Skeletal muscle tissue (tissue), 4 donors: ENCODE results near the gene RPL31. TPM values are rescaled to one million over a fixed set of nuclear protein-coding genes. Genes with fewer than 3 reads are reported as not detected.

ENCODE experiments used
- H3K27ac ChIP-seq: one replicate; pipeline ENCODE4 v1.7.0; 2013; ENCODE audit warnings: mild to moderate bottlenecking, low read depth, low read length, inconsistent platforms
- H3K27me3 ChIP-seq, 3 donors: one replicate each; pipeline ENCODE4 v1.7.0; 2013; ENCODE audit warnings: low read length in 3 of 3; ENCODE audit not compliant: control insufficient read depth in 3 of 3, insufficient read depth in 3 of 3
- H3K36me3 ChIP-seq, 3 donors: one replicate each; pipeline ENCODE4 v1.7.0; 2013; ENCODE audit warnings: low read length in 3 of 3; ENCODE audit not compliant: control insufficient read depth in 3 of 3, insufficient read depth in 3 of 3
- H3K4me1 ChIP-seq, 3 donors: one replicate each; pipeline ENCODE4 v1.7.0; 2013; ENCODE audit warnings: low read length in 3 of 3, mild to moderate bottlenecking in 3 of 3; ENCODE audit not compliant: control insufficient read depth in 3 of 3, insufficient read depth in 3 of 3
- H3K4me3 ChIP-seq, 3 donors: one replicate each; pipeline ENCODE4 v1.7.0; 2013; ENCODE audit warnings: low read length in 3 of 3
- H3K9ac ChIP-seq, 3 donors: one replicate each; pipeline ENCODE4 v1.7.0; 2013; ENCODE audit warnings: low read length in 3 of 3, mild to moderate bottlenecking in 3 of 3, moderate library complexity in 2 of 3, low read depth in 1 of 3
- H3K9me3 ChIP-seq, 3 donors: one replicate each; pipeline ENCODE4 v1.7.0; 2013; ENCODE audit warnings: low read length in 3 of 3; ENCODE audit not compliant: control insufficient read depth in 3 of 3
- total RNA-seq: library from RNA; depleted of rRNA; stranded (reverse); fragments of >200 nt; gene quantifications from one replicate; pipeline ENCODE4 v1.2.3, GENCODE V29; 2014
- donor health status: Osteomylitis.

RPL31 gene
- total RNA-seq, 1 donor from 2014 or later = 1,432 TPM

DNA sequence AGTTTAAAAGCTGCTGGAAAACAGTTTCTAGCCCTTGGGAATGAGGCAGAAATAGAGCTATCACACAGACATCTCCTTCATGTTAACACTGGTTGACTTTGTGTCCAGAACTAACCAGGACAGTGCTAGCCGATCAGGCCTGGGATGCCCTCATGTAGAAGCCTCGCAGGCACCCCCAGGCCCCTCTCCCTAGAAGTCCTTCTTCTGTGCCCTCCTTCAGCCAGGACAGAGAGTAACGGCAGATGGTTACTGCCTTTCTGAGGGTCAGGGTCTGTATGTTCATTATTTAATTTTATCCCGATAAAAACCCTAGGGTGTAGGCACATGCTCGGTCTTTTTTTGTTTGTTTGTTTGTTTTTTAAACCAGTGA, 10.7 kb upstream of the RPL31 start:
- Histone ChIP-seq H3K4me1 (no peaks in the 10 kb centered on the region), H3K36me3 (peaks cover 26 to 34% (median 27%) of the 10 kb centered on the region in 3 donors), H3K9me3 (no peaks in the 10 kb centered on the region), H3K9ac (no peak overlapping the region), H3K27me3 (no peaks in the 10 kb centered on the region), H3K4me3 (no peak overlapping the region), H3K27ac (no peak overlapping the region)

DNA sequence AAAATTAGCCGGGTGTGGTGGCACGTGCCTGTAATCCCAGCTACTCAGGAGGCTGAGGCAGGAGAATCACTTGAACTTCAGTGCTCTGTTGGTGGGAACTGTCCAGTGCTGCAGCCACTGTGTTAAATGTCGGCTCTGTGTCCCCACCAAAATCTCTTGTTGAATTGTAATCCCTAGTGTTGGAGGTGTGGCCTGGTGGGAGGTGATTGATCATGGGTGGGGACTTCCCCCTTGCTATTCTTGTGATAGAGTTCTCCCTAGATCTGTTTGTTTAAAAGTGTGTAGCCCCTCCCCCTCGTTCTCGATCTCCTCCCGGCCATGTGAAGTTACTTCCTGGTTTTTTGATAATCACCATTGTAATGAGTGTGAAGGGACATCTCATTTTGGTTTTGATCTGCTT, 9.8 kb upstream of the RPL31 start:
- H3K9me3 ChIP-seq = no peaks in the 10 kb centered on the region
- H3K4me1 ChIP-seq = no peaks in the 10 kb centered on the region
- H3K9ac ChIP-seq = no peak overlapping the region
- H3K27ac ChIP-seq = no peak overlapping the region
- H3K27me3 ChIP-seq = no peaks in the 10 kb centered on the region
- peaks cover 26 to 34% (median 27%) of the 10 kb centered on the region in 3 donors for H3K36me3 ChIP-seq
- H3K4me3 ChIP-seq = no peak overlapping the region

DNA sequence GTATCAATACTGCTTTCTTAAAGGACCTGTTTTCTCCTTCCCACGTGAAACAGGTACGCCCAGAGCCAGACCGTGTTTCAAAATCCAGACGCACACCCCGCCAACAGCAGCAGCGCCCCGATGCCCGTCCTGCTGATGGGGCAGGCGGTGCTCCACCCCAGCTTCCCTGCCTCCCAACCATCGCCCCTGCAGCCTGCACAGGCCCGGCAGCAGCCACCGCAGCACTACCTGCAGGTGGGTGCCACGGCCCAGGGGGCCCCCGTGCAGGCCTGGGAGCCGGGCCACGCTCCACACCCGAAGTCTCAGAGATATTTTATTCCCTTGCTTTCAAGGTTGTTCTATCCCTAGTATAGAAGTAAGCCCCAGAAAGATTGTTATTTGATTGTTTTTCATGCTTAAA, 8.8 kb upstream of the RPL31 start:
- H3K27ac ChIP-seq = no peak overlapping the region
- H3K4me3 ChIP-seq = no peak overlapping the region
- H3K4me1 ChIP-seq = no peaks in the 10 kb centered on the region
- H3K9me3 ChIP-seq = no peaks in the 10 kb centered on the region
- no peak overlapping the region for H3K9ac ChIP-seq
- H3K27me3 ChIP-seq = no peaks in the 10 kb centered on the region
- peaks cover 20 to 25% (median 21%) of the 10 kb centered on the region in 3 donors for H3K36me3 ChIP-seq

DNA sequence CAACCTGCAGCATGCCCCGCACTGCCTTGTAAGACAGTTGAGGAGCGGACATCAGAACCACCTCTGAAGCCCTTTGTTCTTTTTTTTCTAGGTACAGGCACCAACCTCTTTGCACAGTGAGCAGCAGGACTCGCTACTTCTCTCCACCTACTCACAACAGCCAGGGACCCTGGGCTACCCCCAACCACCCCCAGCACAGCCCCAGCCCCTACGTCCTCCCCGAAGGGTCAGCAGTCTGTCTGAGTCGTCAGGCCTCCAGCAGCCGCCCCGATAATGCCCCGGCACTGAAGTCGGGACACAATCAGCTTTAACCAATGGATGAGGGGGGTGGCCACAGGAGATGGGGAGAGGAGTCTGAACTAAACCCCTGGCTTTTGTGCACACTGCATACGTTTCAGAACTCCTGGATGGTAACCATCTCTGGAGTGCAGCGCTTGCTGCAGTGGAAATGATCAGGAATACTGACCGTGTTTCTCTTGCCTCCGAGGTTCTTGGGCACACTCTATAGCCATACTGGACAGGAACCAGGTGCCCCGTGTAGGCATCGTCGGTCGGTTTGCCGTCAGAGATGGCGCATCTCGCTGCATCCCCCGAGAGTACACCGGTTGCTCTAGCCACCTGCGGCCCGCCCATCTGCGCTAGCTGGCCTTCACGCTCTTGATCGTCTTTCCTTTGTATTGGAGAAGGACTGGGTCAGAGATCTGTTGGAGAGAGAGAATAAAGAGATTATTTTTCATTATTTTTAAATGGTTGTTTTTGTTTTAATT, 6.6 kb upstream of the RPL31 start:
- Histone ChIP-seq H3K27me3 (no peaks in the 10 kb centered on the region), H3K27ac (no peak overlapping the region), H3K36me3 (peaks cover 18 to 24% (median 18%) of the 10 kb centered on the region in 3 donors)

DNA sequence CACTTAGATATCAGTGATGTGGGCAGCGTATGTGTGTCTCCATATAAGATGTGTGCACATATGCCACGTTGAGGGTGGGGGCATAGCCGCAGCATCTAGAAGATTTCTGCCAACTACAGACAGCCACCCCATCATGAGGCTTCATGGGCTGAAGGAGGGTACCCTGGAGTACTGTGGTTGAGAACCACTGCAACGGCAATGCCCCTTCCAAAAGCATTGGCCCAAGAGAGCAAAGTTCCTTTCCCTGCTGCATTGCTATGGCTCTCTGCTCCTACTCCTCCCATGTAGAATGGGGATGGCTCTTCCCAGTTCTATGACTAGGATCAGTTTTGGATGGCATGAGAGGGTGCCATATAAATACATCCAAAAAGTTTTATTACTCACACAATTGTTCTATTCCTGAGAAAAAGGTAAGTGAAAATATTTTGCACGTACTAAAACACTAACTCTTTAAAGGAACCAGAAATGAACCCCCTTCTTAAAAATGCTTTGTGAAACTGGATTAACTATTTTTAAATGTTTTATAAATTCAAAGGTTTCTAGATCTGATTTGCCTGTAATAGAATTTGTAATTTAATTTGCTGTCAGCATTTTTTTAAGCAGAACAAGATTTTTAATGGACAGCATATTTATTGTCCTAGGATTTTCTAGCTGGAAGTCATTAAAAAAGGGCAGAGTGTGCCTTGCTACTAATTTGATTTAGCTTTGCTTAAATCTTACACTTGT, 4.4 kb upstream of the RPL31 start:
- Histone ChIP-seq H3K36me3 (peaks cover 11 to 18% (median 15%) of the 10 kb centered on the region in 3 donors), H3K27me3 (no peaks in the 10 kb centered on the region), H3K4me3 (no peak overlapping the region), H3K27ac (no peak overlapping the region), H3K4me1 (peaks cover 6 to 8% (median 7%) of the 10 kb centered on the region in 3 donors), H3K9ac (no peak overlapping the region), H3K9me3 (no peaks in the 10 kb centered on the region)

More for the DNA sequence above, 6.6 kb upstream of the RPL31 start:
- Histone ChIP-seq H3K9me3 (no peaks in the 10 kb centered on the region), H3K9ac (no peak overlapping the region), H3K4me1 (no peaks in the 10 kb centered on the region), H3K4me3 (no peak overlapping the region)

DNA sequence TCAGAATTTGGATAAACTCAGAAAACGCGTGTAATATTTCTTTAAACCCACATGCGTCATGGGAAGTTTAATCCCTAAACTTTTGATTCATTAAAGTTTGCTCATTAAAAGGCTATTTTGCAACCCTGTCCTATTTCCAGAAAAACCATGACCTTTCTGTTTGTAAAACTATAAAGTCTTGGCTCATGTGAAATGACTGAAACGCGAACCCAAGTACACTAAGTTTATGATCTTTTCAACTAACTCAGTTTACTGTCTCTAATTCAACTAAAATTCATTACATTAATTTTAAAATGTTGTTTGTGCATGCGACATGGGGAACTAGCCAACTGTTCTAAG, 3.9 kb upstream of the RPL31 start:
- peaks cover 11 to 18% (median 15%) of the 10 kb centered on the region in 3 donors for H3K36me3 ChIP-seq
- no peaks in the 10 kb centered on the region for H3K9me3 ChIP-seq

DNA sequence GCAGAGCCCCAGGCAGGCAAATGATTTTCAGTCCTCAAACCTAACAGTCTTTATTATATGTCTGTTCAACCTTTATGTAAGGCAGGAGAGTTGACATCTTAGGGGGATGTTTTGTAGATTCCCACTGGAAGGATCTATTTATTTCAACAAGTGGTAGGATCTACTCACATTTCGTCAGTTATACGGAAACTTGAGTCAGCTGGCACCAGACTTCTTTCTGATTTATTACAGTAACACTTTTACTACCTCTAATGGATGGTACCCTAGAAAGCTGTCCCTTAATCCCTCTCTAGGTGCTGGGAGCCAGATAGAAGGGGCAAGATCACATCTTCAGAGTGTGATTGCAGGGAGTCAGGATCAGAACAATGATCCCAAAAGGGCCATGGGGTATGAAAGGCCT, 2.1 kb upstream of the RPL31 start:
- Histone ChIP-seq H3K9ac (no peak overlapping the region), H3K4me3 (no peak overlapping the region), H3K27ac (no peak overlapping the region), H3K4me1 (peaks cover 14 to 25% (median 22%) of the 10 kb centered on the region in 3 donors), H3K27me3 (no peaks in the 10 kb centered on the region), H3K36me3 (peaks cover 16 to 21% (median 21%) of the 10 kb centered on the region in 3 donors), H3K9me3 (no peaks in the 10 kb centered on the region)

More for the DNA sequence above, 3.9 kb upstream of the RPL31 start:
- Histone ChIP-seq H3K27ac (no peak overlapping the region), H3K9ac (no peak overlapping the region), H3K4me3 (no peak overlapping the region), H3K27me3 (no peaks in the 10 kb centered on the region), H3K4me1 (peaks cover 11 to 13% (median 13%) of the 10 kb centered on the region in 3 donors)

DNA sequence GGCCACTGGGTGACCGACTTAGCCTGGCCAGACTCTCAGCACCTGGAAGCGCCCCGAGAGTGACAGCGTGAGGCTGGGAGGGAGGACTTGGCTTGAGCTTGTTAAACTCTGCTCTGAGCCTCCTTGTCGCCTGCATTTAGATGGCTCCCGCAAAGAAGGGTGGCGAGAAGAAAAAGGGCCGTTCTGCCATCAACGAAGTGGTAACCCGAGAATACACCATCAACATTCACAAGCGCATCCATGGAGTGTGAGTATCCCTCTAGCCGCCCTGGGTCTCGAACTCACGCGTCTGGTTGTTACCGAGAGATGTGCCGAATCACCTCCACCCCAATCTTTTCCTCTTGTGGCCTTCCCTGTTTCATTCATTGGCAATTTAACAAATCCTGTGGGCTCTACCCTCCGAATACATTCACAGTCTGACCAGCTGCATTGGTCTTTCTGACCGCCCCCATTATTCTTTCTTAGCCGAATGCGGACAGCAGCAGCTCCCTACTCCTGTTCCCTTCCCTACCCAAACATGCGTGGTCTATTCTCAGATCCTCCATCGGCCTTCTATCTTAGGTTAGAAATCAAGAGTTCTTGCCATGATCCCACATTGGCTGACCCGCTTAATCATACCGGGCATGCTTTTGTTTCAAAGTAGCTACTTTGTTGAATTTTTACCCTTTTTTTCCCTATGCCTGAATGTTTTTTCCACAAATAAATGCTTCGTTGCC, 631 bp downstream of the RPL31 start:
- peak overlapping the region; percentile 78 to 96 (median 93) for H3K9ac ChIP-seq
- peak overlapping the region; percentile 92 to 95 (median 95) for H3K4me3 ChIP-seq
- H3K4me1 ChIP-seq = peaks cover 14 to 25% (median 22%) of the 10 kb centered on the region in 3 donors
- H3K36me3 ChIP-seq = peaks cover 34 to 44% (median 43%) of the 10 kb centered on the region in 3 donors
- H3K27me3 ChIP-seq = no peaks in the 10 kb centered on the region
- H3K27ac ChIP-seq = peak overlapping the region; percentile 83
- no peaks in the 10 kb centered on the region for H3K9me3 ChIP-seq

DNA sequence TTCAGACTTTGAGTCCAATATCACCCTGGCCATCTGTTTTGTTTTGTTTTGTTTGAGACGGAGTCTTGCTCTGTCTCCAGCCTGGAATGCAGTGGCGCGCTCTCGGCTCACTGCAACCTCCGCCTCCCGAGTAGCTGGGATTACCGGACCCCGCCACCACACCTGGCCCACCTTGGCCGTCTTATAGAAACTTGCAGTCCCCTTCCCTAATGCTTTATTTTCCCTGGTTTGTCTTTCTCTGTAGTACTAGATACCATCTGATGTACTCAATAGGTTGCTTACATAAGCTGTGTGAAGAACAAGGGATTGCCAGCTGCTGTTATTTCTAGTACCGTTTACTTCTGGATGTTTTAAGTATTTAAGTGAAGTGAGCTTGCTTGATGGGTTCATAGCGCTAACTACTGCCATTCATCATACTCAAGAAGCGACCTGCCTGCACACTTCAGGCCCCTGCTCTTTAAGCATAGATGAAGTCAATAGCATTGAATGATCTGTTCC, 1.2 kb downstream of the RPL31 start:
- peak overlapping the region; percentile 92 to 95 (median 95) for H3K4me3 ChIP-seq
- peaks cover 37 to 49% (median 47%) of the 10 kb centered on the region in 3 donors for H3K36me3 ChIP-seq
- H3K27me3 ChIP-seq = no peaks in the 10 kb centered on the region
- peaks cover 14 to 25% (median 22%) of the 10 kb centered on the region in 3 donors for H3K4me1 ChIP-seq
- H3K9me3 ChIP-seq = no peaks in the 10 kb centered on the region
- peak overlapping the region; percentile 83 for H3K27ac ChIP-seq
- peak overlapping the region; percentile 78 to 96 (median 93) for H3K9ac ChIP-seq
